ENCODE data around the gene DOC2B. TPM values are rescaled to one million over a fixed set of nuclear protein-coding genes. Genes with fewer than 3 reads are reported as not detected.
A peak's percentile ranks its signal among the peaks of the same experiment; 100 is the strongest.

The DOC2B gene
- total and polyA plus RNA-seq, 7 donors: 0.46 to 12.5 (median 4.9) TPM

GRCh38 chr17:178292-179065 lies 3.0 kb downstream of the DOC2B start:
- DNase-seq: no peak
- H3K9me3 ChIP-seq: no peaks in the 10 kb centered on the region
- no peak for TF ChIP-seq CTCF (IDR thresholded peaks at IDR 0.05)
- no peak for TF ChIP-seq EP300 (IDR thresholded peaks at IDR 0.05)
- TF ChIP-seq POLR2AphosphoS5 (IDR thresholded peaks at IDR 0.05): no peak
- TF ChIP-seq POLR2A (IDR thresholded peaks at IDR 0.05): no peak
- no peak overlapping the region for H3K4me3 ChIP-seq
- H3K27ac ChIP-seq: peak overlapping the region in 1 of 4 donors; percentile 64
- intact Hi-C loops (cut with DNase I): no loop called here
- H3K4me1 ChIP-seq: peaks cover 0 to 21% (median 17%) of the 10 kb centered on the region in 4 donors
- H3K36me3 ChIP-seq: no peaks in the 10 kb centered on the region
- H3K27me3 ChIP-seq: peaks cover 14 to 59% (median 39%) of the 10 kb centered on the region in 3 donors
- WGBS, 2 donors: 77 to 78% methylated on average over 12 of the region's 12 CpGs

DNA sequence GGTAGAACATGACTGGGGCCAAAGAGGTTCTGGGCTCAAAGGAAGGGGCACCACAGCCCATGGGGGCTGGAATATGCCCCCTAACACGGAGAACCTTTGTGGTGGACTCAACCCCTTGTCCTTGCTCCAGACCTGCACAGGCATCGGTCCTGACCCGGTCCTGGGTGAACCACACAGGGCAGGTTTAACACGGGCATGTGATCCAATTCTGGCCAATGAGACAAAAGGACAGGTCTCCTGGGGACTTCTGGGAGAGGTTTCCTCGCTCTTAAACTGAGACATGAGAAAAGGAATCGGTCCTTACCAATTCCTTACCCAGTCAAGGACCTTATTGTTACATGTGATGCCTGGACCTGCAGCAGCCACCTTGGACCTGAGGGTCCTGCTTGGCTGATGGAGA lies 3.7 kb downstream of the DOC2B start:
- intact Hi-C loops (cut with DNase I): no loop called here
- no peaks in the 10 kb centered on the region for H3K9me3 ChIP-seq
- WGBS, 2 donors: 78 to 87% methylated on average over 6 of the region's 6 CpGs
- peaks cover 0 to 21% (median 17%) of the 10 kb centered on the region in 4 donors for H3K4me1 ChIP-seq
- H3K27ac ChIP-seq: no peak overlapping the region
- no peaks in the 10 kb centered on the region for H3K36me3 ChIP-seq
- no peak overlapping the region for H3K4me3 ChIP-seq
- peaks cover 14 to 56% (median 37%) of the 10 kb centered on the region in 3 donors for H3K27me3 ChIP-seq
- DNase-seq: no peak
- TF ChIP-seq POLR2A (IDR thresholded peaks at IDR 0.05): no peak
- no peak for TF ChIP-seq CTCF (IDR thresholded peaks at IDR 0.05)
- no peak for TF ChIP-seq POLR2AphosphoS5 (IDR thresholded peaks at IDR 0.05)
- no peak for TF ChIP-seq EP300 (IDR thresholded peaks at IDR 0.05)

- intact Hi-C loops (cut with DNase I): no loop called here
- TF ChIP-seq CTCF (IDR thresholded peaks at IDR 0.05) (no peak), EP300 (IDR thresholded peaks at IDR 0.05) (no peak), POLR2A (IDR thresholded peaks at IDR 0.05) (no peak), POLR2AphosphoS5 (IDR thresholded peaks at IDR 0.05) (no peak)
- Histone ChIP-seq H3K4me3 (no peak overlapping the region), H3K36me3 (no peaks in the 10 kb centered on the region), H3K4me1 (peaks cover 0 to 20% (median 17%) of the 10 kb centered on the region in 4 donors), H3K27ac (no peak overlapping the region), H3K9me3 (no peaks in the 10 kb centered on the region), H3K27me3 (peaks cover 14 to 51% (median 31%) of the 10 kb centered on the region in 3 donors)
- 69 to 84% methylated on average over 3 of the region's 3 CpGs for WGBS, 2 donors
- DNase-seq: no peak
Observed at GRCh38 chr17:177155-177554, 4.3 kb downstream of the DOC2B start.

- Histone ChIP-seq H3K27ac (no peak overlapping the region), H3K4me3 (no peak overlapping the region), H3K9me3 (no peaks in the 10 kb centered on the region), H3K36me3 (no peaks in the 10 kb centered on the region), H3K27me3 (peaks cover 0 to 17% (median 0%) of the 10 kb centered on the region in 3 donors), H3K4me1 (no peaks in the 10 kb centered on the region)
- intact Hi-C loops (cut with DNase I): no loop called here
- TF ChIP-seq EP300 (IDR thresholded peaks at IDR 0.05): no peak
- TF ChIP-seq POLR2A (IDR thresholded peaks at IDR 0.05): no peak
- no peak for DNase-seq
- WGBS, 2 donors: 83 to 84% methylated on average over 10 of the region's 10 CpGs
Observed at GRCh38 chr17:173166-173911, 8.1 kb downstream of the DOC2B start.

DNA sequence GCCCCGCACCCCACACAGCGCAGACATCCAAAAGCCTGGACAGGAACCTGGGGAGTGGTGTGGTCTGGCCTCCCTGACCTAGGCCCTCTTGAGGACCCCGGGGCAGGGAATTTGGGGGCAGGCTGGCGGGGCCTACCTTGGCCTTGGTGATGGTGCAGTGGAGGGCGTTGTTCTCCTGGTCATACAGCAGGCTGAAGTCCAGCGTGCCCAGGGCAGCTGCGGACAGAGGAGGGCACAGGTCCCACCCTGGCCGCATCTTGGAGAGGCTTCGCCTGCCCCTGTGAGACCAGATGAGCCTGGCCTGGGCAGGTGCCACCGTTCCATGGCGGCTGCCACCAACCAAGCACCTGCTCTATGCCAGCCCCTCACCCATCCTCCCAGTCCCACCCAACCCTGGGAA lies 9.0 kb downstream of the DOC2B start:
- Histone ChIP-seq H3K4me3 (no peak overlapping the region), H3K4me1 (no peaks in the 10 kb centered on the region), H3K36me3 (no peaks in the 10 kb centered on the region), H3K9me3 (no peaks in the 10 kb centered on the region), H3K27me3 (peaks cover 0 to 8% (median 0%) of the 10 kb centered on the region in 3 donors), H3K27ac (no peak overlapping the region)
- intact Hi-C loops (cut with DNase I): no loop called here
- DNase-seq: no peak
- TF ChIP-seq POLR2A (IDR thresholded peaks at IDR 0.05) (no peak), EP300 (IDR thresholded peaks at IDR 0.05) (no peak), CTCF (IDR thresholded peaks at IDR 0.05) (no peak), POLR2AphosphoS5 (IDR thresholded peaks at IDR 0.05) (no peak)
- 84 to 92% methylated on average over 11 of the region's 11 CpGs for WGBS, 2 donors

Data from sigmoid colon (tissue), 7 donors.